Measurements from ENCODE around the gene CST7.

CST7 gene

GRCh38 chr20:24979036-24979960, 30.2 kb downstream of the CST7 start:
- Histone ChIP-seq H3K36me3 (peaks cover 84% of the 10 kb centered on the region), H3K4me3 (ENCODE audit: low read depth, low read length) (no peak overlapping the region), H3K9me3 (ENCODE audit: severe bottlenecking) (no peaks in the 10 kb centered on the region), H3K27ac (no peak overlapping the region), H3K27me3 (ENCODE audit: insufficient read depth, low read depth, severe bottlenecking) (no peaks in the 10 kb centered on the region)
- no peak for DNase-seq
- TF ChIP-seq CTCF (IDR thresholded peaks at IDR 0.05; ENCODE audit: low read depth, low read length), result no peak

GRCh38 chr20:24980291-24981053, 31.4 kb downstream of the CST7 start:
- Histone ChIP-seq H3K9me3 (ENCODE audit: severe bottlenecking) (no peaks in the 10 kb centered on the region), H3K36me3 (peaks cover 73% of the 10 kb centered on the region), H3K4me3 (ENCODE audit: low read depth, low read length) (no peak overlapping the region), H3K27me3 (ENCODE audit: insufficient read depth, low read depth, severe bottlenecking) (no peaks in the 10 kb centered on the region), H3K27ac (no peak overlapping the region)
- no peak for TF ChIP-seq CTCF (IDR thresholded peaks at IDR 0.05; ENCODE audit: low read depth, low read length)
- DNase-seq, result no peak

GRCh38 chr20:24981282-24981681, 32.2 kb downstream of the CST7 start:
- Histone ChIP-seq H3K9me3 (ENCODE audit: severe bottlenecking) (no peaks in the 10 kb centered on the region), H3K27ac (no peak overlapping the region), H3K27me3 (ENCODE audit: insufficient read depth, low read depth, severe bottlenecking) (no peaks in the 10 kb centered on the region), H3K4me3 (ENCODE audit: low read depth, low read length) (no peak overlapping the region), H3K36me3 (peaks cover 70% of the 10 kb centered on the region)
- no peak for DNase-seq
- TF ChIP-seq CTCF (IDR thresholded peaks at IDR 0.05; ENCODE audit: low read depth, low read length), result no peak

- no peak for TF ChIP-seq CTCF (IDR thresholded peaks at IDR 0.05; ENCODE audit: low read depth, low read length)
- H3K27ac ChIP-seq, result no peak overlapping the region
- H3K4me3 ChIP-seq (ENCODE audit: low read depth, low read length), result no peak overlapping the region
- H3K9me3 ChIP-seq (ENCODE audit: severe bottlenecking), result no peaks in the 10 kb centered on the region
- DNase-seq, result no peak
- no peaks in the 10 kb centered on the region for H3K27me3 ChIP-seq (ENCODE audit: insufficient read depth, low read depth, severe bottlenecking)
- H3K36me3 ChIP-seq, result peaks cover 65% of the 10 kb centered on the region
These were observed 32.7 kb downstream of the CST7 start for GRCh38 chr20:24981790-24982189.

GRCh38 chr20:24983896-24984295, 34.8 kb downstream of the CST7 start:
- DNase-seq, result no peak
- peaks cover 48% of the 10 kb centered on the region for H3K36me3 ChIP-seq
- TF ChIP-seq CTCF (IDR thresholded peaks at IDR 0.05; ENCODE audit: low read depth, low read length), result no peak

More at GRCh38 chr20:24983896-24984295, 34.8 kb downstream of the CST7 start:
- no peak overlapping the region for H3K4me3 ChIP-seq (ENCODE audit: low read depth, low read length)
- H3K27ac ChIP-seq, result no peak overlapping the region
- no peaks in the 10 kb centered on the region for H3K27me3 ChIP-seq (ENCODE audit: insufficient read depth, low read depth, severe bottlenecking)
- H3K9me3 ChIP-seq (ENCODE audit: severe bottlenecking), result no peaks in the 10 kb centered on the region

Data from WERI-Rb-1 (cell line).